VCaP (cell line): ENCODE results near the gene CD7.

Experiments
- H3K27ac ChIP-seq: fragments of 450-650 bp; 2 replicates; pipeline ENCODE4 v1.5.1; 2017
- TF ChIP-seq, protein P1 (sequence below): fragments of 450-650 bp; conservative IDR thresholded peaks from 2 replicates; pipeline ENCODE4 v1.5.1; 2017; ENCODE audit warnings: mild to moderate bottlenecking, moderate library complexity

Gene CD7

DNA sequence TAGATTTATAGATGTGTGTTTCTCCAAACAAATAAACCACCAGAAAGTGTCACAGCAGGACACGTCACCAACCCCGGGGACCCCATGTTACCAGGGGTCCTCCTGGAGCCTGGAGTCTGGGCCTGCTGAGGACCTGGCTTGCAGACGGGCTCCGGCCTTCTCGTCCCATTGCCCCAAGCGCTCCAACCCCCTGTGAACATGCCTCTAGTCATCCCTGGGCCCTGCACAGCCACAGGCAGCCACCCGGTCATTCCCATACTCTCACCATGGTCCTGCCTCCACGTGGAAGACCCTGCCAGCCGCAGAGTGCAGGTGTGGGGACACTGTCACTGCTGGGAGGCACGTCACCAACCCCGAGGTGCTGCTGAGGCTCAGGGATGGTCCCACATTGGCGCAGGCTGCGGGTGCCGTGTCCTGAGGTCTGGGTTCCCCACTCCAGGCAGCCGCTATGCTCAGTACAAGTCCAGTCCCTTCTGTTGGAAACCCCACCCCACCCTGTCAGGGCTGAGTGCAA, 11.6 kb upstream of the CD7 start:
- TF ChIP-seq, protein P1, sequence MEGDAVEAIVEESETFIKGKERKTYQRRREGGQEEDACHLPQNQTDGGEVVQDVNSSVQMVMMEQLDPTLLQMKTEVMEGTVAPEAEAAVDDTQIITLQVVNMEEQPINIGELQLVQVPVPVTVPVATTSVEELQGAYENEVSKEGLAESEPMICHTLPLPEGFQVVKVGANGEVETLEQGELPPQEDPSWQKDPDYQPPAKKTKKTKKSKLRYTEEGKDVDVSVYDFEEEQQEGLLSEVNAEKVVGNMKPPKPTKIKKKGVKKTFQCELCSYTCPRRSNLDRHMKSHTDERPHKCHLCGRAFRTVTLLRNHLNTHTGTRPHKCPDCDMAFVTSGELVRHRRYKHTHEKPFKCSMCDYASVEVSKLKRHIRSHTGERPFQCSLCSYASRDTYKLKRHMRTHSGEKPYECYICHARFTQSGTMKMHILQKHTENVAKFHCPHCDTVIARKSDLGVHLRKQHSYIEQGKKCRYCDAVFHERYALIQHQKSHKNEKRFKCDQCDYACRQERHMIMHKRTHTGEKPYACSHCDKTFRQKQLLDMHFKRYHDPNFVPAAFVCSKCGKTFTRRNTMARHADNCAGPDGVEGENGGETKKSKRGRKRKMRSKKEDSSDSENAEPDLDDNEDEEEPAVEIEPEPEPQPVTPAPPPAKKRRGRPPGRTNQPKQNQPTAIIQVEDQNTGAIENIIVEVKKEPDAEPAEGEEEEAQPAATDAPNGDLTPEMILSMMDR: no peak
- H3K27ac ChIP-seq: no peak overlapping the region

DNA sequence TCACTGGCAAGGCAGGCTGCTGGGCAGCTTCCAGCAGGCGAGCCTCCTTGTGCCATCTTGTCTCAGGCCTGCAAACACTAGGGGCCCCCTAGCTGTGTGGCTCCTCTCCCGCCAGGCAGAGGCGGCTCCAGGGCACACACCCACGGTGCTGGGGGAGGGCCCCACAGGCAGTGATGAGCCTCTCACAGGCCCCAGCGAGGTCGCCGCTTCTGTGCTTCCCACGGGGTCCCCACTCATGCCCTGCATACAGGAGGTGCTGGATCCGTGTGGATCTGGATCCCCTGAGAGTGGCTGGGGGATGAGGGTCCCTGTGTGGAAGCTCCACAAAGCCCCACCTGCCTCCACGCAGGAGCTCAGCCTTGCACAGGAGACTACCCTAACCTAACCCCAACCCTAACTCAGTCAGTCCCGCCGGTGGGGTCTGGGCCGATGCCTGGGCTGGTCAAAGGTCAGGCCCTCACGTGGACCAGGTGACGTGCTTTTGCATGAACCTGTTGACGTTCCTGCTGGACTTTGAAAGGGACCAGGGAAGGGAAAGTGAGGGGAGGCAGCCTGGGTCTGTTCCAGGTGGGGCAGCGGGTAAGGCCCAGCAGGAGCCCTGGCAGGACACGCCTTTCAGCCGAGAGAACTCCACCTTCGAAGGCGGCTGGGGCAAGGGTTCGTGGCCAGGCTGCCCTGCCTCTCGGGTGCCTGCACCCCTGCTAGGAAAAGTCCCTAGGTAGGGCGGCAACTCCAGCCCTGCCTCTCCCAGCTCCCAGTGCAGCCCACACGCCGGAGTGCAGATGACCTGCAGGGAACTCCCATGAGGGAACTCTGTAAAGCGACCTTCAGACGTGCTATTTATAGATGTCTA, 11.0 kb upstream of the CD7 start:
- H3K27ac ChIP-seq: no peak overlapping the region
- TF ChIP-seq, protein P1: no peak

DNA sequence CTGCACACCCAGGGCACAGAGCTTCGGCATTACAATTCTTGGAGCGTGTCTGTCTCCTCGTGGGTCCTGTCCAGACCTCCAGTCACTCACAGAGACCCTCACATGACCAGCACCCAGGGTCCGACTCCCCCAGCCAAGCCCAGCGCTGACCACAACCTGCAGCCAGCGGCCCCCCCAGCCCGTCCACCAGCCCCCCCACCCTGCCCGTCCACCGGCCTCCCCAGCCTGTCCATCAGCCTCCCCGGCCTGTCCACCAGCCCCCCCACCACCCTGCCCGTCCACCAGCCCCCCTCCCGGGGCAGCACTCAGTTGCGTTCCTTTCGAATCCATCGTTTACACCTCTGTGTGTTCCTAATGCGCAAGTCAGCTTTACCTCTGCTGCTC, 10.3 kb upstream of the CD7 start:
- no peak overlapping the region for H3K27ac ChIP-seq
- TF ChIP-seq, protein P1: no peak

DNA sequence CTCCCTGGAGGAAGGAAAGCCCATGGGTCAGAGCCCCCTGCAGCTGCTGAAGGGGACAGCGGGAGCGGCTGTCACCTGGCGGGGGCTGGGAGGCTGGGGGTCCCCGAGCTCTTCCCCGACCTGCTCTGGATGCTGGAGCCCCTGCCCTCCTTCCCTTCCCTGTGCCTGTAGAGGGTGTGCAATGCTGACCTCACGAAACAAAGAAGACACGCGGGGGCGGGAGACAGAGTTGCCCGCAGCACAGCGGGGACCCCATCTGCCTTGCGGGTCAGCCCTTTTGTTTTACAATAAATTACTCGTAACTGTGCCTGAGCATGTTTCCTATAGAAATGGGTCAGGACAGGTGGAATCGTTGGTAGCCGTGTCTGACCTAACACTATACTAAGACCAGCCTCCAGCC, 9.9 kb upstream of the CD7 start:
- no peak overlapping the region for H3K27ac ChIP-seq
- TF ChIP-seq, protein P1: no peak

DNA sequence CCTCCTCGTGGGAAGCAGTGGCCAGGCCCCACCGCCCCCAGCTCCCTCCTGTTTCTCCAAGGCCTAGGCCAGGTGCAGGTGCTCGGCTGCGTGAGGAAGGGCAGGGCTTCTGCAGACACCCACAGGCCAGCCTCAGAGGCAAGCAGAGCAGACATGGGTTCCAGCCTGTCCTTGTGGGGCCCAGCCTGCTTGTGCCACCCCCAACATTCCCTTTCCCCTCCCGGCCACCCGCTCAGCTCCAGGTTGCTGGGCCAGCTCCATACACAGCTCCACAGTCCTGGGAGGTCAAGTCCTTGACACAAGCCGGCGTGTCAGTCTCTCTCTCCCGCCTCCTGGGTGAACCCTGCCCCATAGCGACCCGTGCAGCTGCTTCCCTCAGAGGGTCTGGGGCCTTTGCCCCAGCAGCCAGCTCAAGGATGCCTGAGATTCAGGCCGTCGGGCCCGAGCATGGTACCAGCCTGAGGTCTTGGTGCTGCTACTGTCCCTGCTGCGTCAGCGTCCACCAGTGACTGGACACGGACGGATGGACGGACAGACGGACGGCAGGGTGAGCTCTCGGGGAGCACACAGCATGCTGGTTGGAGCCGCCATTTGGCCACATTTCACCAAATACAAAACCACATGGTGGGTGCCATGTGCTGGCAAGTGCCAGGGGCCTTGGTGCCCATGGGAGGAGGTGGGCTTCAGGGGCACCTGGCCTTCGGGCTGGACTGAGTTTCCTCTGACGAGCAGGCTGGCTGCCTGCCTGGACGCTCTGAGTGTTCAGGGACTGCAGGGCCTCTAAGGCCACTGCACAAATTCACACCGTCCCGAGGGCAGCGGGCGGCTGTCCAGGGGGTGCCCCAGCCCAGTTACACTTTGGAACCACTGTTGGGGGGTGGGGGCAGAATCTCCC, 8.1 kb upstream of the CD7 start:
- H3K27ac ChIP-seq: no peak overlapping the region
- TF ChIP-seq, protein P1: no peak

DNA sequence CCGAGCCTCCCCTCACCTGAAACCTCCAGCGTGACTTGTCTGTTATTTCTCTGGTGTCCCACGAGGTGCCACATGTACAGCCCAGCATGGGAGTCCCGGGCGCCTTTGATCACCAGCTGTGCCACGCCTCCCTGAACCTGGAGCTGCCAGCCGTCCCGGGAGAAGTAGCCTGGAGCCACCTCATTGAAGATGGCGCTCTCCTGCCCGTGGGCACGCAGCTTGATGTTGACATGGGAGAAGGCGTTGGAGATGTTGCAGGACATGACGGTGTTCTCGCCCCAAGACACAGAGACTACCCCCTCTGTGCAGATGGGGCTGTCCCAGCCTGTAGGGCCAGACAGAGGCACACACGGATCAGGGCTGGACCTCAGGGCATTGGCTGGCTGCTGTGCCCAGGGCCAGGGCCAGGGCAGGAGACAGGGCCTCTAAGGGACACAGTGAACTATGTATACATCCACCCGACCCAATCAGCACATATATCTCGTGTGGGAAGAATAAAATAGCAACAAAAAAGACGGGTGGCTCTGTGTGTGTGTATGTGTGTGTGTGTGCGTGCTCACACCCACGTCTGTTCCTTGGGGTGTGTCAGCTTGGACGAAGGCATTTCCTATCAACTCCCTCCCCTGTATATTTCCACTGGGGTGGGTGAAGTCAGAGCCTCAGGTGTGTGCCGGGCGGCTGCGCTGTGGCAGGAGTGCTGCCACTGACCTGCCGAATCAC, 7.3 kb upstream of the CD7 start:
- H3K27ac ChIP-seq: no peak overlapping the region

More for the DNA sequence above, 7.3 kb upstream of the CD7 start:
- TF ChIP-seq, protein P1: no peak
